Astrocyte (in vitro differentiated cells and primary cell): ENCODE results near the gene KCNJ3.

Experiments
- EZH2 ChIP-seq: IDR thresholded peaks from 2 replicates; pipeline ENCODE4 v1.6.1; 2012; ENCODE audit warnings: mild to moderate bottlenecking, low read length, inconsistent platforms; ENCODE audit not compliant: insufficient read depth
- TF ChIP-seq, protein P1 (sequence below): IDR thresholded peaks from 2 replicates; pipeline ENCODE4 v1.5.1; 2011; ENCODE audit warnings: low read depth, mild to moderate bottlenecking, inconsistent platforms, low read length, moderate library complexity; ENCODE audit not compliant: insufficient read depth

DNA sequence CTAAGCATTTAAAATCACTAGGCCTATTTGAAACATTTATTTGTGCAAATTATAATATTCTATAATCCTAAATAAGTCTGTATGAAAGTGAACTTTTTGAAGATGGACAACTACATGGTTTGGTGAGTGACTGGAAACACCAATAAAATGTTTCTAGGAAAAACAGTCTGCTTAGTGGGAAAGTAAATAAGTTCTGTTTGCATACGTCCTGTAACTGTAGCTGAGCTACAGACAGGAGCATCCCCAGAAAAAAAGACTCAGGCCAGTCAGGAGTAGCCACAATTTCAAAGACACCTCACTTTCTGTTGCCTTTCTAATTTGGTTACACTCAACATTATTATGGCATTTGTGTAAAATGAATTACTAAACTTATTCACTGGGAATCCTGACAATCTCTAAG lies 28.4 kb upstream of the KCNJ3 start:
- TF ChIP-seq, protein P1, sequence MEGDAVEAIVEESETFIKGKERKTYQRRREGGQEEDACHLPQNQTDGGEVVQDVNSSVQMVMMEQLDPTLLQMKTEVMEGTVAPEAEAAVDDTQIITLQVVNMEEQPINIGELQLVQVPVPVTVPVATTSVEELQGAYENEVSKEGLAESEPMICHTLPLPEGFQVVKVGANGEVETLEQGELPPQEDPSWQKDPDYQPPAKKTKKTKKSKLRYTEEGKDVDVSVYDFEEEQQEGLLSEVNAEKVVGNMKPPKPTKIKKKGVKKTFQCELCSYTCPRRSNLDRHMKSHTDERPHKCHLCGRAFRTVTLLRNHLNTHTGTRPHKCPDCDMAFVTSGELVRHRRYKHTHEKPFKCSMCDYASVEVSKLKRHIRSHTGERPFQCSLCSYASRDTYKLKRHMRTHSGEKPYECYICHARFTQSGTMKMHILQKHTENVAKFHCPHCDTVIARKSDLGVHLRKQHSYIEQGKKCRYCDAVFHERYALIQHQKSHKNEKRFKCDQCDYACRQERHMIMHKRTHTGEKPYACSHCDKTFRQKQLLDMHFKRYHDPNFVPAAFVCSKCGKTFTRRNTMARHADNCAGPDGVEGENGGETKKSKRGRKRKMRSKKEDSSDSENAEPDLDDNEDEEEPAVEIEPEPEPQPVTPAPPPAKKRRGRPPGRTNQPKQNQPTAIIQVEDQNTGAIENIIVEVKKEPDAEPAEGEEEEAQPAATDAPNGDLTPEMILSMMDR: no peak
- no peak for TF ChIP-seq EZH2
